SHP77 treated with DMSO at 0.1 percent for 48 hours (cell line): Measurements from ENCODE around the gene MRTFB.

Source experiments
- DNase-seq: peaks from one replicate; lab custom pipeline; 2025; lab: John Stamatoyannopoulos, UW

Gene MRTFB

DNA sequence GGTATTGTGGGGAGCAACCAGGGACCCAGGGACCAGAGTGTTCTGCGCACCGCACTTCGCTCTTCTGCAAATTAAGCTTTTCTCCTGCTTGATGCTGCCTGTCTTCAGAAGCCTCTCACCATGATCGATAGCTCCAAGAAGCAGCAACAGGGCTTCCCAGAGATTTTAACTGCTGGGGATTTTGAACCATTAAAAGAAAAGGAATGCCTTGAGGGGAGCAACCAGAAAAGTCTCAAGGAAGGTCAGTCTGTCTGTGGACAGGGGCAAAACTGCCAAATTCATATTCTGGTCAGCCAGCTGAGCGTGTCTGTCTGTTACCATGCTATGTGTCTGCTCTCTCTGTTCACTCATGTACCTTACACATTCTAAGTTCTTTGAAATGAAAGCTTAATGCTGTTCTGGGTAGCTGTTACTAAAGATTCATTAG, 115.7 kb downstream of the MRTFB start:
- DNase-seq, result peak; percentile 69

DNA sequence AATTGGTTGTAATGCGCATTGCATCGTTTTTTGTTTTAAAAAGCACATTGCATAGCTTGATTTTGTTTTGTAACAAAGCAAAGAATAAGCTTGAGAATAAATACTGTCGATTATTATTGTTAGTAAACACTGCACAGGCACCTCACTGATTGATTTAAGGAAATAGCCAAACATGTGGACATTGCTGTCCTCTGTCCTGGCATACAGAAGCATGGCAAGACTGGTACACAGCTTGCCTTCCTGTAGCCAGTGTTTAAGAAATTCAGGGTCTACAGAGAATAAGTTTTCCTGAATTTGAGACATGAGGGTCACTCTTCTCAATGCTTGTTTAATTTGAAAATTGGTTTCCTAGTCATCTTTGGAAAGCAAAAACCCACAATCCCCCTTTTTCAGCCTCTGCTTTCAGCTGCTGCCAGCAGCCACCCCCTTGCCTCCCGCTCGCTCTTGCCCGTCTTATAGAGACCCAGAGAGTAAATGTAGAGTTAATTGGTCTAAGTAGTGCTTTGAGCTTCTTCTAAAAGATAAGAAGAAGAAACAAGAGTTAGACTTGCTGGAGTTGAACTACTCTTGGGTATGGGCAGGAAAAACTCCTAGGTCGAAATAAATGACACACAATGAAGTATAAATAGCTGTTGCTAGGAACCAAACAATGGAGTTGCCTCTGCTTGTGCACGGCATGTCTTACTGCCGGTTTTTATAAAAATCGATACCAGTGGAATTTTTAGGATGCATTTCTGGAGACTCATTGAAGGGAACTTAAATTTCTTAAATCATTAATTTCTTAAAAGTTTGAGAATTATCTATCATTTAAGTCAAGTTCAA, 116.6 kb downstream of the MRTFB start:
- peak; percentile 64 for DNase-seq

DNA sequence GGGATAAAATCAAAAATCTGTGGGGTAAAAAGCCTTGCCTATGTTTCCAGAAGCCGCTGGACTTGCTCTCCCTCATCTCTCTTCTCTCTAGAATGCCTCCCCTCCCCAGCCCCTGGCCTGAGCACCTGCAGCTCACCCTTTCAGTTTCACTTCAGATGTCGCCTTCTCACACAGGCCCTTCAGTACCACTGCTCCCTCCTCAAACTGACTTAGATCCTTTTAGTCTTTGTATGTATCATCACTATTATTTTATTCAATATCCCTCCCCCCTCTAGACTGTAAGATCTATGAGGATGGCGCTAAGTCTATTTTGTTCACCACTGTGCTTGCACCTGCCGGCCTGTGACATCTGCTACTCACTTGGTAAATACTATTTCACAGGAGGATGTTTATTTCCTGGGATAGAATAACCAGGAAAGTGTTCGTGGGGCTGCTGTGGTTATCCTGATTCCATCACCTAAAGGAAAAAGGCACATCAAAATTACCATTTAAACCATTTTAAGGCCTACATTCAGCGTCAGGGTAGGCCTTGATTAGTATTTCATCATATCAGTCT, 122.3 kb downstream of the MRTFB start:
- peak; percentile 87 for DNase-seq

DNA sequence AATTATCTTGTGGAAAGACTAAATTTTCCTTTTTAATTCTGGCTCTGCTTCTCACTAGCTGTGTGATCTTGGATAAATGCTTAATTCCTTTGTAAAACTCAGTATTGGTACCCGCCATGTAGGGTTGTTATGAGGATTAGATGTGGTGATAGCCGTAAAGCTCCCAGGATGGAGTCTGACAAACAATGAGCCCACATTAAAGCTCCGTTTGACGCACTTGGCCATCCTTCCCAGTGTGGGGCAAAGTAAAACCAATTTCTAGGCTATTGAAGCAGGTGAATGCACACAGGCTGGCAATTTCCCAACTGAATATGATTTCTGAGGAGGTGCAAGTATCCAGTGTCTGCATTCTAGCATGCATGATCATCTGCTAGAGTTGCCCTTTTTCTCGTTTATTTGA, 123.6 kb downstream of the MRTFB start:
- DNase-seq, result peak; percentile 85

DNA sequence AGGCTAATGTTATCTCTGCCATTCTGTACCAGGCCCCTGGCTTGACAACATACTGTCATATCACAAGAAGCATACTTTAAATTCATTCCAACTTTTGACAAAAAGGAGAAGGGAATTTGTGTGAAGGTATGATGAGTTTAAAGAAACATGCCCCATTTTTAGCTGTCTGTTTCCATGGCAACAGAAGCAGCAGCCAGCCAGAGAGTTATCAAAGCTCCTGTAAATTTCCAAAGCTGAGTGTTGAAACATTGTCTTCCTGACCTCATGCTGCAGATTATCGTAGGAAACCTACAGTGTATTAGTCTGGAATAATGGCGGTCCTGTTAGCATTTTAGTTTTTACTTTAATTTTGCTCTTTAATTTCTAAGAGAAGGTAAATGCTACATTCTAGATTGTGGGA, 124.9 kb downstream of the MRTFB start:
- no peak for DNase-seq

DNA sequence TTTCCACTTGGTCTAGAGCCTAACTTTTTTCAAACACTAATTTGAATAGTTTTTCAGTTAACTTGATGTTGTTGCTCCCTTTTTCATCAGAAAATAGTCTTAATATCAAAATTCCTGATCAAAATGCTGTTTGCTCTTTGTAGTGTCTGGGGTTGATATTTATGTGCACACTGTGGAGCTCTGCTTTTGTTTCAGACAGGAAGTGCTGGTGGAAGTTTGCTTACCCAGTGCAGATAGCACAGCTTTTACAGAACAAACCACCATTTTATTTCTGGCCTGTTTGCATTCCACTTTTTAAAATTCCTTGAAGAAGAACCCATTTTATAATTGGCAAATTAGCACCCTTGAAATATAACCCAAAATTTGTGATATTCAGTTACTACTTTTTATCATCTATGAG, 125.4 kb downstream of the MRTFB start:
- DNase-seq, result peak; percentile 20

DNA sequence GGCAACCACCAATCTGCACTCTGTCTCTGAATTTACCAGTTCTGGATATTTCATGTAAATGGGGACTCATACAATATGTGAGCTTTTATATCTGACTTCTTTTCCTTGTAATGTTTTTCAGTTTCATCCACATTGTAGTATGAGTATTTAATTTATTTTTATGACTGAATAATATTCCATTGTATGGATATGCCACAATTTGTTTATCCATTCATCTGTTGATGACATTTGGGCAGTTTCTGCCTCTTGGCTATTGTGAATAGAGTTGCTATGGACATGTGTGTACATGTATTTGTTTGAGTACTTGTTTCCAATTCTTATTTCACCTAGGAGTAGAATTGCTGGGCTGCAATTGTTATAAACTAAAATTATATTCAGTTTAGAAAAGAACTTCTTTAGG, 126.9 kb downstream of the MRTFB start:
- DNase-seq, result no peak

DNA sequence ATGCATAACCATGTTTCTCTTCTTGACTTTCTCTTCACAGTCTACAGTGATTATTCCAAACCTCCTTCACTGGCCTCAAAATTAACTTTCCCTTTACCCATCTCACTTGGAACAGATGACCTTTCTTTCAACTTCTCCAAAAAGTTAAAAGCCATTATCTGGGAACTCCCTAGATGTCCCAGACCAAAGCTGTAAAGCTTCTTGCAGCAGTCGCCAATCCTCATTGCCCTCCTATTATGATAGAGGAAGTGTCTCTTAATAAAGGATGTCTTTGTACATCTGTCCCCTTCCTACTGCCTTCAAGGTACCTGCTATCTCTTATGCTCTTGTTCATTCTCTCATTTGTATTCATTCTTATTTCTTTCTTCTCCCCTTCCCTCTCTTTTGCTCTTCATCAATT, 127.5 kb downstream of the MRTFB start:
- no peak for DNase-seq

DNA sequence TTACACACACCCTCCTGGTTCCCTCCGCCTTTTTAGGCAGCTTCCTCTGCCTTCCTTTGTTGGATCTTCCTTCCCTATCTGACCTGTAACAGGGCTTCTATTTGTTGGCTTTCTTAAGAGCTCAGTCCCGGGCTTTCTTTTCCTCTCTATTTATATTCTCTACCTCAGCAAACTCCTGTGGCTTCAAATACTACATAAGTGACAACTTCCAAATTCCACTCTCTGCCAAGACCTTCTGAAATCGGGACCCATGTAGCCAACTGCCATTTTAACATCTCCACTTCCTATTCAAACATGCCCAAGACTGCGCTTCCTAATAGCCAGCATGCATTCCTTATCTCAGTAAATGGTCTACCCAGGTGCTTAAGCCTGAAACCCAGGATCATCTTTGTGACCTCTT, 128.1 kb downstream of the MRTFB start:
- no peak for DNase-seq

DNA sequence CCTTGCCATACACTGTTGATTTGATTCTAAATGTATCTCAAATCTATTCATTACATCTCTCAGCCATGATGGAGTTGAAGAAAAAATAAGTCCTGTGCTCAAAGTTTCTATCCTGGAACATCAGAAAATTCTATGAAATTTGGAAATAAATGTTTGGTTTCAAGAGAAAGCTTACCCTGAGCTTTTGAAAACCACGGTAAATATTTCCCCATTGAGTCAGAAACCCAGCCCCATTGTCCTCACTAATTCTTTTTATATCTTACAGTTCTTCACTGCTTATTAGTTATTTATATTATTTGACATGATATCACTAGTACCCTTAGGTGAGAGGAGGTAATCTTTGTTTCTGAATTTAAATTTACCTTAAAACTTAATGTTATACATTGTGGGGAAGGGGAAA, 128.5 kb downstream of the MRTFB start:
- no peak for DNase-seq

DNA sequence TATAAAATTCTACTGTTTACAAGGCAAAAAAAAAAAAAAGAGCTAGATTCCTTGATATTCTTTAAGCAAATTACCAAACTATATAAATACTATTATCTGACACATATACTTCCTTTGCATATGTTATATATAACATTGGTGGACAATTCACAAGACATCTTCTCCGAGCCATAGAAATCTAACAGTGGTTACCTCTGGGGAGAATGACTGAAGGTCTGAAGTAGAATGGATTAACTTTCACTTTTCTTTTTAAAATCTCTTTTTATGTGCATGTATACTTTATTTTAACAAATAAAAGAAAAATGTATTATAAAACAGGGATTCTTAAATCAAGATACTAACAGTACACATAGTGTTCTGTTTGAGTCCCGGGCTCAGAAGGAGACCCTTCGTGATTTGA, 131.0 kb downstream of the MRTFB start:
- DNase-seq, result no peak

DNA sequence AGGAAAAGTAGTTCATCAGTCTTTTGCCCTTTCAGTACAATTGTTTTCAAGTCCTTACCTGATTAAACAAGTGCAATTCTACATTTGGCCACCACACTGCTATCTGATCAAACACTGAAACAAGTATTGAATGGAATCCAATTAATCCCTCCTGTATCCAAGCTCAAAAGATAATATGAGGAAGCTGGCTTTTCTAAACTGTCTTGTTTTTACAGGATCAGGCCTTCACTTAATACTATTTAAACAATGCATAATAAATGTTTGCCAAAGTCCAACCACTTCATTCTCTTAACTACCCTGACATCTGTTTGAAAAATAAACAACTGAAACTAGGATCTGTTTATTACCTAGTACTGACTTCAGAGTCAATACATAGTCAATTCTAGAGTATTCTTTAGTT, 131.6 kb downstream of the MRTFB start:
- peak; percentile 79 for DNase-seq

DNA sequence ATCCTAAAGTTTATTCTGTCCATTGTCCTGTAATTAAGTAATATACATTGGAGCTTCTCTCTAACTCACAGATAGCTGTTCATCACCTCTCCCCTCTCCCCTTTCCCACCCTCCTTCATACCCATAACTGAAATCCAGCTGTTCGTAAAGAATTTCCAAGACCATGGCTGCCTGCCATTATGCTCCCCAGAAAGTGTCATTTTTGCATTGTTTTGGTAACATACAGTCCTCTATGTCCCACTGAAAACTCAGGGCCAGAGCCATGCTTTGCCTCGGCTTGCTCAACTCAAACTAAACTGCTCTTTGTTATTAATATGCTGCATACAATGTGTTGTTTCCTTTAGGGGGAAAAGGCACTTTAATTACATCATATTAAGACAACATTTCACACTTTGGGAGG, 132.0 kb downstream of the MRTFB start:
- DNase-seq, result no peak

DNA sequence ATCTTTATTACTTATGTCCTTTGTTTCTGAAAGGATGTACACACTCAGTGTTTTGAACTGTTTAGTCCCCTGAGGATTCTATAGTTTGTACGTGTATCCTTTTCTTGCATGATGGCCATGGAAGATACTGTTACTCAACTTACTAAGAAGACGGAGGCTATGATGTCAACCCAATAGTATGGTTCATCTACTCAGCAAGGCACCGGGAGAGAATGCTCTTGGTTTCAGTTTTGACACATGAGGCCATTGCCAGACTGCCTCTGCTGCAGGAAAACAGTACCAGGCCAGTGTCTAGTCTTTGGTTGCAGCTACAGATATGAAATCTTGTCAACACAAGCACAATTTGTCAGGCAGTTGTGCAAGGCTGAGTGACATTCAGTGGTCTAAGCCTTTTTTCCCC, 134.5 kb downstream of the MRTFB start:
- DNase-seq, result no peak

DNA sequence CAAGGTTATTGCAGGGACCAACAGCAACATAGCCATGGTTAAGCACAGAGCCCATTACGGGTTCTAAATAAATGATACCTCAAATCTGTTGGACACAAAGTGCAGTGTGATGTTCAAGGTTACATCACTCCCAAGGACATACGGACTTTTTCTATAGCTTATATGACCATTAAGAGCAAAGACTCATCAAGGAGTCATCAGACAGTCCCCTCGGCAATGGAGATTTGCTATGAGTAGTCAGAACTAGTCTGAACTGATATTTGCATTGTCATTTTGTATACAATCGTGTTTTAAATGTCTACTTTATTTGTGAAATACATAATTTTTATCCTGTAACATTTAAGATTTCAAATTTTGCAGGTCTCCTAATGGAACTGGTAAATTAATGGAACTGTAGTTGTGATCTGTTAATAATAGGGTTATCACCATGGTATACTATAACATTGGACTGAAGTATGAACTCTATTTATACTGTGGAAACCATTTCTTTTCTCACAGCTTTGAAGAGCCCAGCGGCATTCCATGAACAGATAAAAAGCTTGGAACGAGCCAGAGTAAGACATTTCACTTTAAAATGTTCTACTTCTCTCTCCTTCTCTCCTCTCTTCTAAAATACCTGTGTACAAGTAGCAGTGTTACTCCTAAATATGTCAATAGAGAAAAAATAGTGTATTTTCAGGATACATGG, 140.9 kb downstream of the MRTFB start:
- DNase-seq, result no peak

DNA sequence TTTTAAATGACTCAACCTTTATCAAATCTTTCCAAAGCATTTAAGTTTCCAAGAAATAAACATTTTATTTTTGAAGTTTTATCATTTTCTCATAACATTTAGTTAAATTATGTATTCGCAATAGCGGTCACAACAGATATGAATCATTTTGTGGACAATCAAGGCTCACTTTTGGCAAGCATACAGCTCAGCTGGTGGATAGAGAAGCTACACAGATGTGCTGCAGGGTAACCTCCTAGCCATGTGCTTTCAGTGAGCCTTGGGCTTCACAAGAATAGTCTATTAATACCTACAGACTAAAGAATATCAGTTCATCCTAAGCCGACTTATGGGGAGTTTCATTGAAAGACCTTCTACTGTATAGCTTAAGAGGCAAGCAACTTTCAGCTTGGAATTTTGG, 144.8 kb downstream of the MRTFB start:
- DNase-seq, result no peak

DNA sequence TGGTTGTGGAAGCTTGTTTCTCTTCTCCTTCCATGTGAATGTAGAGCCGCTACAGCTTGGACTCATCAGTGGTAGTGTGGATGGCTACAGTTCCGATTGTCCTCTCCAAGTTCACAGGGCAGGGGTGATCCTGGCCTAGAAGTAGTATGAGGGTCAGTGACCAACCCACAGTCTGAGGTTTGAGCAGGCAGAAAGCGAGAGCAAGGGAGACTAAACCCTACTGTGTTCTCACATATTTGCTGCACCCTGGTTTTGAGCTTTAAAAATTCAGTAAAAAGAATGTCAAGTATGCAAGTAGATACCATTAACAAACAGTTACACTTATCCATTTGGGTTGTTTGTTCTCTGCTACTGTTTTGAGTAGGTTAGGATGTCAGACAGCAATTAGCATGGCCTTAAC, 148.9 kb downstream of the MRTFB start:
- no peak for DNase-seq

DNA sequence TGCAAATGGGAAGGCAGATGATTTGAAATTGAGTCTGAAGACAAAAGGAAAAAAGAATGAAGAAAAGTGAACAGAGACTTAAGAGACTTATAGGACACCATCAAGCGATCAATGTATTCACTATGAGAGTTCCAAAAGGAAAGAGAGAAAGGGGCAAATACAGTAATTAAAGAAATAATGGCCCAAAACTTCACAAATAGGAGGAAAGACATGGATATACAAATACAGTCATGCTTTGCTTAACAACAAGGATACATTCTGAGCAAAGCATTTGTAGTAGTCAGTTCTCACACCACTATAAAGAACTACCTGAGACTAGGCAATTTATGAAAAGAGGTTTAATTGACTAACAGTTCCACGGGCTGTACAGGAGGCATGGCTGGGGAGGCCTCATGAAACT, 152.5 kb downstream of the MRTFB start:
- no peak for DNase-seq

DNA sequence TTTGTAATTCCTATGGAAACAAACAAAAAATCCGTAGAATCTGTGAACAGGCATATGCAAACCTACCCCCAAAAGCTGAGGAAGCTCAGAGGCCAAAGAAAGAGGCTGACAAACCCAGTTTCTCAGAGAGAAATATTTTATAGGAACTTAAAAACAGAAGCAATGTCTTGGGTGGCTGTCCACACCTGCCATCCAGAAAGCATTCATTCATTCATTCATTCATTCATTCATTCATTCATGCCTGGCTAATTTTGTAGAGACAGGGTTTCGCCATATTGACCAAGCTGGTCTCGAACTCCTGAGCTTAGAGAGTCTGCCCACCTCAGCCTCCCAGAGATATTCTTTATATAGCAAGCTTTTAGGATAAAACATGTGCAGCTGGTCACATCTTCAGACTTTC, 154.3 kb downstream of the MRTFB start:
- DNase-seq, result no peak

DNA sequence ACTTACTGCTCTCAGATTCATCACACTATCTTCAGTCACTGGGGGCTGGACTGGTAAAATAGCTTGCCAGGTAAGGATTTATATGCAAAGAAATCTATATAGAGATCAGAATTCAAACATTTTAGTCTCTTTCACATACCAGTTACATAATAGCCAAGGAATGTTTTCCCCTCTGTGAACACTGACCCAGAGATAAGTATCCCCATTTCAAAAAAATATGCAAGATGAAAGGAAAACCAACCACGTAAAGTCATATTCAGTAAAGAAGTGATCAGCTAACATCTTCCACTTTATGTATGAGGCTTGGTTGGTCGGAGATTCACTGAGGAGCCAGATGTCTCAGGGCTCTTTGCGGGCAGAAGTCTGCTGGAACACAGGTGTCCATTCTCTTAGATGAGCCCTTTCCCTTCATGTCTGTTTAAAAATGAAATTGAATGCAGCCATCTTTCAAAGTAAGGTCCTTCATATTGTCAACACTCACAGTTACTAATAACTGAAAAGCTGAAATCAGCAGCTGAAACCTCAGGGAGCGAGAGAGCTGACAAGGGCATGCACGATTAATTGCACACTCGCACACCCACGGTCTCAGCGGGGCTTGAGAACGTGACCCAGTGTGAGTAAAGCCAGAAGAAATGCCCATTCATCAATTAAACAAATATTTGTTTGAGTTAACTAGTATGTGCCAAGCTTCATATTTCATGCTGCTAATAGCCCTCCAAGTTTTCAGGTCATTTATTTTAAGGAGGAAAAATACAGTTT, 161.2 kb downstream of the MRTFB start:
- peak; percentile 51 for DNase-seq

DNA sequence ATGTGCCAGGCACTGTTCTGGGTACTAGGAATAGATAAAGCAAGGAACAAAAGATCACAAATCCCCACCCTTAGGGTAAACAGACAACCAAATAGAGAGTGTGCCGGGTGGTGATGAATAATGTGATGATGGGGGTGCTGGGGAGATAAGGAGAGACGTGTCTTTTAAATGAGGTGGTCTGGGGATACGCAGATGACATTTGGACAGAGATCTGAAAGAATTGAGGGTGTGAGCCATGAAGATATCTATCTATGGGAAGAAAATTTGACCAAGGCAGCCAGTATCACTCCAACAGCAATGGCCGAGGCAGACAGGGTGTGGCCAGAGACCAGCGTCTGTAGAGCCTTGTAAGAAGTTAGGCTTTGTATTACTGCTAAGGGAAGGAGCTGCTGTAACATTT, 165.3 kb downstream of the MRTFB start:
- no peak for DNase-seq

DNA sequence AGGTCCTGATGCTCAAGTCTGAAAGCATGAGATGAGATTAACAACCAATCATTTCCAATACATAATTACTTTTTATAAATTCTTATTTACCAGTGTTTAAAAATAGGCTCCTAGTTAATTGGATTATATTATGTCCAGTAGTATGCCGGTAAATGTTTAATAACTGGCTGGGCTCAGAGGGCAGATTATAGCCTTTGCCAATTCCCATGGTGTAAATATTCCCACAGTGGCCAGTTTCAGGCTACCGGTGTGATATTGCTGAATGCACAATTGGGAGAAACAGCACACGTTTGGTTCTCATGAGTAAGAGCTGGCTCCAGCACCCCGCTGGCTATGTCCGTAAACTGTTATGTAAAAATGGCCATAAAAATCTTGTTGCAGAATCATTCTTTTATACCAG, 167.6 kb downstream of the MRTFB start:
- no peak for DNase-seq

DNA sequence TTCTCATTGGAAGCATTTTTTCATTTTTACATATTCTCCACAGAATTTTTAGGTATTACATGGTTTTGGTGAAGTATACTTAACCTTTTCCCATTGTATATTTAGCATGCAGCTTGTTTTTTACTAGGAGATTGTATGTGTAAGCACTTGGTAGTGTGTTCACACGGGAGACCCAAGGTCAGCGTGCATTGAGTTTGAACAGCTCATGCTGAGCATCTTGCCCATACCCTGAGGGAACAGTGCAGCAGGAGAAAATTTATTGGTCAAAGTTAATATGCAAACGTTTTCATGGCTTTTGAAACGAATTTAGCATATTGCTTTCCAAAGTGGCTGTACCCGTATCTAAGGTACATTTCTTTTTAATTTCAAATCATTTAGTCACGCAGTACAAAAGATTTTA, 168.7 kb downstream of the MRTFB start:
- no peak for DNase-seq
